Stimulated activated naive CD4-positive, alpha-beta T cell treated with Interleukin-2 at 50 U/mL for 16 hours (primary cell): ENCODE measurements around the gene BRPF1.

Experiments used
- DNase-seq: peaks from one replicate; lab custom pipeline; 2025; lab: John Stamatoyannopoulos, UW

The BRPF1 gene

GRCh38 chr3:9791127-9791526 is 59.6 kb downstream of the BRPF1 start:
- no peak for DNase-seq

DNA sequence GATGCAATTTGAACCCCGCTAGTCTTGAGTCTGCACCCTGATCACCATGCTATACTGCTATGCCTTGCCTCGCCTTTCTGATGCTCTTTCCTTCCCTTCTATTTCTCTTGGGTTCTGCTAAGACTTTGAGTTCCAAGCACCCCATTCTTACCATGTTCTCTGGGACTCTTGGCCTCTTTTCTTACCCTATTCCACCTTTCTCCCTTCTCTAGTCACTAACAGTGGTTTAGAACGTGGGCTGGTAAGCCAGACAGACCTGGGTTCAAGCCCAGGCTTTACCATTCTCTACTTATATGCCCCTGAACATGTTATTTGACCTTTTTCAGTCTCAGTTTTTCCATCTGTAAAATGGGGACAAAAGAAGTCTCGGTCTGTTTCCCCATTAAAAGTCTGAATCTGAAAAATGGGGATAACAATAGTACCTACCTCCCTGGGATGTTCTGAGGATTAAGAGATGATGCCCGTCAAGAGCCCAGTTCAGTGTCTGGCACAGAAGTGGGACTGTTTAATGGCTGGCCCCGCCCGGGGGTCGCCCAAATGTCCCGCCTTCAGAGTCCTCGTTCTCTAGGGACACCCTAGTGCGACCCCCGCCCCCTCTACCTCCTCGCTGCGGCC is 60.4 kb downstream of the BRPF1 start:
- DNase-seq = no peak

- DNase-seq = peak; percentile 94
These were observed 61.0 kb downstream of the BRPF1 start, which contains the start of the genes ARPC4 and TADA3 for GRCh38 chr3:9792405-9793160. ARPC4 (plus strand) TSS chr3:9793082; CDS start chr3:9793122, 40 bp downstream. TADA3 (minus strand) TSS chr3:9792473; CDS start chr3:9791466, 1,007 bp downstream.

DNA sequence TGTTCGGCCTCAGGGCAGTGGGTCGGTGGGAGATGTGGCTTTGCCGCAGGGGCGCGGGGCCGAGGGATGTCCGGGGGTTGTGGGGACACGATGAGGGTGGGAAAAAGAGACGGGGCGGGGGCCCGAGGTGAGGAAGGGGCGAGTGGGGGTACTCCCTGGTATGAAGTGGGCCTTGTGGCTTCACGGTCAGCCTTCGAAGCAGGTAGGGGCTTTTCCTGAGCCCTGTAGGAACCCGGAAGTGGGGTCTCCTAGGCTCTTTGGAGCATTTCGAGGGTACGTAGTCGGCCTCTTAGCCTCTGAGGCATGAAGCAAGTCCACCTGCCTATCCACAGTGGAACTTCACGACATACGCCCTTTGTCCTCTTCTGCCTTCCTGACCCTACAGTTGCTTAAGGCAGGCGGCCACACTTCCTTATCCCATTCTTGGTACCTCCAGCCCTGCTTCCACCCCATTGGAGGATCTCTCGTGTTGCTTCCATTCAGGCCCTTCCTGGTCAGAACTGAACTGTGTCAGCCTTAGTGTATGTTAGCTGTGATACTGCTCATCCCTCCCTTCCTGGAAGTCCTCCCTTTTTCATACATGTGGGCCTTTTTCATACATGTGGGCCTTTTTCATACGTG is 61.7 kb downstream of the BRPF1 start:
- DNase-seq = no peak

GRCh38 chr3:9794400-9794799 is 62.9 kb downstream of the BRPF1 start:
- DNase-seq = no peak

DNA sequence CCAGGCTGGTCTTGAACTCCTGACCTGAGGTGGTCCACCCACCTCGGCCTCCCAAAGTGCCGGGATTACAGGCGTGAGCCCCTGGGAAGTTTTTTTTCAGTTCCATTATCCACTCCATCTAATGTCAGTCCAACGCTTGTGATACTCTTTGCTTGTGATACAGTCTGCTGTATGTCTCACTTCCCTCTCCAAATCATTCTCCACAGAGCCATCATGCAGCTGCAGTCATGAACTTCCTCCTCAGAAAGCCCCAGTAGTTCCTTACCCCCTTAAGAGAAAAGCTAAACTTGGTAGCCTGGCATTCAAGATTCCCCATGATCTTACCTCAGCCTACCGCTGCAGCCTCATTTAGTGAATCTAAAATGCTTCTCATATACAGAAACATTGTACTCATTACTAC is 63.7 kb downstream of the BRPF1 start:
- DNase-seq = no peak

- no peak for DNase-seq
These were observed 65.8 kb downstream of the BRPF1 start for GRCh38 chr3:9797196-9797945.
